ENCODE measurements around the gene OBSCN.

- TF ChIP-seq CTCF (IDR thresholded peaks at IDR 0.05; ENCODE audit: insufficient read depth, low read depth, low read length) (no peak), EZH2 (IDR thresholded peaks at IDR 0.05; ENCODE audit: insufficient read depth, low read length) (no peak)
These were observed 201.3 kb downstream of the OBSCN start for GRCh38 chr1:228408869-228409805.
